Activated CD4-positive, alpha-beta T cell treated with anti-CD3 and anti-CD28 coated beads, Interleukin-2, amount 50 U/mL, for 16 hours (primary cell): ENCODE data around the gene UBAP2L.
"Not testable (repeated sequence)": the region's sequence is repeated elsewhere in the genome, so short reads cannot be mapped to it uniquely, and the experiment has no call there.

Experiments
- DNase-seq: peaks from one replicate; pipeline ENCODE4 v3.0.0-alpha.2; 2020

UBAP2L gene

DNA sequence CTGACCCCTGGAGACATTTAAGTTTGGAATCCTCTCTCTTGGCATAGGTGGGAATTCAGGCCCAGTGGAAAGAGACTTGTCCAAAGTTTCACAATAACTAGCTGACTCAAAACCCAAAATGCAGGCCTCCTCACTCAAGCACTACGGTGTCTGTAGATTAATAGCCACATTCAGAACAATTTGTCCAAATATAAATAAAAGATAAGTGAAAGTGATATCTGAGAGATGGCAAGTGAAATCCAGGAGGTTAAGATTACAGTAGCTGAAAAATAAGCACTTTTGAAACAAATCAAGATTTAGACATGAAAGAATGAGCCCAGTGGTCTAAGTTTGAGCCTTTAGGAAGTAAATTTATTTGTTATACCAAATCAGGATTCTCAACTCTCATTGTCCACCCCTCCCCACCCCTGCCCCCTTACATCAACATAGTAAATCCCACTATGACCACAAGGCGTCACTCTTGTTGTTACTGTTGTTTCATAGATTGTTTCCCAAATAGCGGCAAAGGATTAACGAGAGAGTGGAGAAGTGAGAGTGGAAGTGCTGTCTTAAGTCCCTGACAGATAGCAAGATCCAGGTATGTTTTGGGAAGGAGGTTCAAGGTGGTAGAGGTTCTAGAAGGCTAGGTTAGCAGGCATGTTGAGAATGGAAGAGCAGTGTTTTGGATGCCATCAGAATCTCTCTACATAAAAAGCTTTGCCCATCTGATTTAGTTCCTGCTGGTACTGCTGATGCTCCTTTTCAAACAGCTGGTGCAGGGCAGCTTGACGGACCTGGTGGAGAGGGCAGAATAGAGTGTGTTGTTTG lies 21.8 kb upstream of the UBAP2L start:
- peak; percentile 48 for DNase-seq

DNA sequence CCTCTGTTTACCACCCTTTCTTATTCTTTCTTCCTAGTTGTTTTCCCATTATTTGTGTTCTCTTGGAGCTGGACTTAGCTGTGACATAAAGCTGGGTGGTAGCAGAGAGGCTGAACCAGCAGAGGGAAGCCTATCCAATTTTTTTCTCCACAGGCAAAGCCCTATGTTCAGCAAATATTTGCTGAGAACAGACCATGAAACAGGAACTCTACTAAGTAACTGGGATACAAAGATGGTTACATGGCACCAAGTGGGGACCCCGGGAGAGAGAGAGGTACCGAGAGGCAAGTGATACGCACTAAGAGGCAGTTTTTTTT lies 21.2 kb upstream of the UBAP2L start:
- DNase-seq: no peak

DNA sequence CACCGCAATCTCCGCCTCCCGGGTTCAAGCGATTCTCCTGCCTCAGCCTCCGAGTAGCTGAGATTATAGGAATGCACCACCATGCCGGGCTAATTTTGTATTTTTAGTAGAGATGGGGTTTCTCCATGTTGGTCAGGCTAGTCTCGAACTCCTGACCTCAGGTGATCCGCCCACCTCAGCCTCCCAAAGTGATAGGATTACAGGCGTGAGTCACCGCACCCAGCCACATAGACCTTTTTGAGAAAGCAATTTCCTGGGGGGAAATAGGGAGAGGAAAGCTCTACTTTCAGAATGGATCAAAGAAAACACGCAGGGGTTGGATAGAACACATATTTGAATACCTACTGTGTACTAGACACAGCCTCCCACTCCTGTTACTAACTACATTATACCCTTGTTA lies 15.0 kb upstream of the UBAP2L start:
- DNase-seq: not testable (repeated sequence)

DNA sequence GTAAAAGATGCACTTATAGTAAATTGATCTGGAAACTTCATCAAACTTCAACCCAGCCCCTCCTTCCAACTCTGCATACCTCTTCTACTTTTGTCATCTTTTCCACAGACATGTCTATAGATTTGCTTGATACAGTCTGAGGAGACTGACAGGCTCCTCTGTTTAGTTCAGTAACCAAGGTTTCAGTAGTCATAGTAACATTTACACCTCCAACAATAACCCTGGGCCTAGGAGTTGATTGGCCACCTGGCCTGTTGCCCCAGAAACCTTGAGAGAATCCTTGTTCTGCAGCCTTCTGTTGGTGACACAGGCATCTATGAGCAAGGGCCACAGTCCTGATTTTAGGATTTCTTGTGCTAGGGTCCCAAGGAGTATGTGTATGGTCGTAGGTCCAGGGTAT lies 14.6 kb upstream of the UBAP2L start, which contains the start of gene CFAP141:
Gene CFAP141 (minus strand): TSS at position 138 of the 400 bp plus-strand sequence. CDS start 26 bp downstream, at position 112.
- peak; percentile 47 for DNase-seq

DNA sequence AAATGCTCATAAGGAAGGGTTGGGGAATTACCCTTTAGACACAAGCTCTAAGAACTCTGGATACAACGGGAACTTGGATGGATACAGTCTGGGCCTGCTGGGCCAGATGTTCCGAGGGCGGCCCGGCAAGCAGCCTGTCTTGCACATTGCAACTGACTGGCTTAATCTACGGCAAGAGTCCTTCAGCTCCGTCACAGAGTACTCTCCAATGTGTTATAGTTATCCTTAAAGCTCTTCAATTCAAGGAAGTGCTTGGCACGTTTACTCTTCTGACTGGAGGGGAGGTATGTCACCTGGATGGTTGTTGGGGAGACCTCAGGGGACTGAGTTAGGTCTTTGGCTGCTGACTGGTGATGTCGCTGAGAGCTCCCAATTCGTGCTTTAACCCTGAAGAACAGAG lies 13.5 kb upstream of the UBAP2L start:
- no peak for DNase-seq

DNA sequence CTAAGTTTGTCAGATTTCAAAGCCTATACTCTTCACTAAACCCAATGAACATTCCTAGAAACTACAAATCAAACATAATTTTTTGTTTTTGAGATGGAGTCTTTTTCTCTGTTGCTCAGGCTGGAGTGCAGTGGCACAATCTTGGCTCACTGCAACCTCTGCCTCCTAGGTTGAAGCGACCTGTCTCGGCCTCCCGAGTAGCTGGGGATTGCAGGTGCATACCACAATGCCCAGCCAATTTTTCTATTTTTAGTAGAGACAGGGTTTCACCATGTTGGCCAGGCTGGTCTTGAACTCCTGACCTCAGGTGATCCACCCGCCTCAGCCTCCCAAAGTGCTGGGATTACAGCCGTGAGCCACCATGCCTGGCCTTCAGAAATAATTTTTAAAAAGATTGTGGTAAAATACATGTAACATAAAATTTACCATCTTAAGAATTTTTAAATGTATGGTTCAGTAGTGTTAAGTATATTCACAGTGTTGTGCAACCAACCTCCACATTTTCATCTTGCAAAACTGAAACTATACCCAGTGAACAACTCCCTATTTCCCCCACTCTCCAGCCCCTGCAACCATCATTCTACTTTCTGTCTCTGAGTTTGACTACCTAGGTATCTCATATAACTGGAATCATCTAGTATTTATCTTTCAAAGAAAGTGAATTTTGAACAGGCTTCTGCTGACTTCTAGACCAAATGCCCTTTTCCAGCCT lies 11.9 kb upstream of the UBAP2L start:
- no peak for DNase-seq

DNA sequence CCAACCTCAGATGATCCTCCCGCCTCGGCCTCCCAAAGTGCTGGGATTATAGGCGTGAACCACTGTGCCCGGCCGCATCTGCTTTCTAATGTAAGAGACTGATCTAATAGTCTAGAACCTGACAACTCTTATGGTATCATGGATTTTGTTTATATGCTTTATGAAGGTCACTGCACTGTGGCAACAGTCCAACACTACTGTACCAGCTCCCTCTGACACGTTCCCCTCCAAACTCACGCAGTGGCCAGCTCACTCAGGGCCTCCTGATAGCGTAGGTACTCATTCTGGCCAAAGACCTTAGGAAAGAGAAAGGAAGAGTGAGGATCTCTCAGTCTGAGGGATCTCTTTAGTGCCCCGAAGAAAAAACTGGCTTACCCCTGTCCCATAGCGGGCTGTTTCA lies 8.7 kb upstream of the UBAP2L start:
- DNase-seq: no peak

DNA sequence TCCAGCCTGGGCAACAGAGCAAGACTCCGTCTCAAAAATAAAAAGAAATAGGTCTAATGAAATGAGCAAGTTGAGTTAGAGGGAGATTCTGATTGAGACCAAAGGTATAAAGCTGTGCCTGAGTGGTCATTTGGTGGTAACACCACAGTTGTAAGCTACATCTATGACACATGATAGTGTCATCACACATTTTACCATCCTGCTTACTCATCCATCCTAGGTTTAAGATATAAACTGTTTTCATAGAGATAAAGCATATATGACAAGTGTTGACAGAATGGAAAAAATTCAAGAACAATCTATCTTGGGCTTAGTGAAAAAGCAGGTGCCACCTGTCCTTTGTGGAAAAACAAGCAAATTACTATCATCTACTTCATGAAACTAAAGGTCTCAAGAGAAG lies 7.5 kb upstream of the UBAP2L start:
- DNase-seq: peak; percentile 21

DNA sequence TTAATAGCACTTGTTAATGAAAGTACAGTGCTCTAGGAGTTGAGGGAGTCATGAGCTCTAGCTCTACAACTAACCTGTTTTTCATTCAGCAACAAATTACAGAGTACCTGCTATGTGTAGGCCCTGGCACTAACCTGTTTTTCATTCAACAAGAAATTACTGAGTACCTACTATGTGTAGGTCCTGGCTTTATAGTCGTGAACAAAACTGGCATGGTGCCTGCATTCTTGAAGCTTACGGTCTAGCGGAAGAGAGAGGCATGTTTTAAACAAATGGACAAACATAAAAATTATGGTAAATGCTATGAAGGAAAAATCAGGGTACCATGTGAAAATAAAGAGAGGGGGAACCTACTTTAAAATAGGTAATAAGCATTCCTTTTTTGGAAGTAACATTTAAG lies 2.2 kb upstream of the UBAP2L start:
- no peak for DNase-seq

DNA sequence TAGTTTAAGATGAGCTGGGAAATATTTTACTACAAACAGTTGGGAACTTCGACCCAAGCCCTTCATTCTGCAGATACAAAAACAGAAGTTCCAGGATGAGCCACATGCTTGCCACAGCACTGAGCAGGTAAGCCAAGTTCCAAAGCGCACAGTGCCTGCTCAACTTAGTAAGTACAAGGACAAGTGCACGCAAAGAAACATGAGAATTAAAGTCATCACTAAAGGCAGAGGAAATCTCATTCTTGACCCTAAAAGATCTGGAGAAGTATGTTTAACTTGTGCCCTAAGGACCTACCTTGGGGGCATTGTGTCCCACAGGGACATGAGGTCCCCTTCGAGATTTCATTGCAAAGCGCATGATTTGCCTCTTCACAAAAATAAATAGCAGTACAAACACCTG lies 1.2 kb upstream of the UBAP2L start:
- DNase-seq: peak; percentile 14

DNA sequence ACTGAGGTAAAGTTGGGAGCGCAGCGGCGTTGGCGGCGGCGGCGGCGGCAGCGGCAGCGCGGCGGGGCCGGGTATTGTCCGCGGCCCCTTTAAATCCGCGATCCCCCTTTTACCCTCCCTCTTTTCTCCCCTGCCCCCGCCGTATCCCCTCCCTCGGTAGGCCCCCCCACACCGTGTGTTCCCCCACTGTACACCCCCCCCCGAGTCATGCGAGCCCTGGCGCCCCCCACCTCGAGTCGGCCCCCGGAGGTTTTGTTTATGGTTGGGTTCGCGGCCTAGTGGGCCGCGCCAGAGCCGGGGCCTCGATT lies 169 bp downstream of the UBAP2L start:
- DNase-seq: no peak

DNA sequence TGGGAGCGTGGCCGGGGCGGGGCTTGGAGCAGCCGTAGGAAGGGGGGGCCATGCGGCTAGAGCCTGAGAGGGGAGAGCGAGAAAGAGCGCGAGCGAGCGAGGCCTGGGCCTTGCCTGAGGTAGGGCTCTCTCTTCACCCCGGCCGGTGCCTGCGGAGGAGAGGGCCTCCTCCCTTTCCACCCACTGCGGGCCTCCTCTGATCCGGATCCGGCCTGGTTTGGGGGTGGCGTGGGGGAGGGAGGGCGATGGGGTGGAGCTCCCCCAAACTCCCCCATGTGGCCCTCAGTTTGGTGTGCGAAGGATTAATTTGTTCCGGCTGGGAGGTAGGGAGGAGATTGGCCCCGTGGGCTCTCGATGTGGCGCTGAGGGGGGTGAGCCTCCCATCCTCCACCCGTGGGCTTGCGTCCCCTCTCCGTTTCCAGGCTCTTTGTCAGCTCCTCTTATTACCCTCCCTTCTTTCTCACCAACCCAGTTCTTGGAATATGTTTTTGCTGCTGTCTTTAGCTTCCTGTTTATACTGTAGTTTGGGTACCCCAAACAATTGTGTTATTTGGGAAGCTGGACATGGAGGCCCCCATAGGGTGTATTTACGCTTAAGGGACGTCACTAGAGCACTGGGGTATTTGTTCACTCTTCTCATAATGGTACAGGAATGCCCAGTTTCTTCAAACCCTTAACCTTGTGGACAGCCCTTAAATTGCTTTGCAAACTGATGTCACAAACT lies 685 bp downstream of the UBAP2L start:
- DNase-seq: peak; percentile 59

DNA sequence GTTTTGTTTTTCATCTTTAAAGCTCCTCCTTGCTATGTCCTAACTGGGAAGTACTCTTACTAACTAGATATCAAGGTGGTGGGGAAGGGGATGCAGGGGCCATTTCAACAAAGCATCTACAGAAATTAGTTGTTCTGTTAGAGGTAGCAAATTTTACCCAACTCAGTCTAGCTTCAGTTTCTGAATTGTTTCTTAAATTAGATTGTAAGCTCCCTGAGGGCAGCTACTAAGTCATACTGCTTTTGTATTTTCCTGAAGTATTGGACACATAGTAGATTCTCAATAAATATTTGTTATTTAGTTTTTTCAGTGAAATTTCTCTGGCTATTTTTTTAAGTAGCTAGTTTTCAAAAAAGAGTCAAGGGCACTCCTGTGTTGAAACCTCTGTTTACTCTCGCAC lies 1.8 kb downstream of the UBAP2L start:
- DNase-seq: no peak

DNA sequence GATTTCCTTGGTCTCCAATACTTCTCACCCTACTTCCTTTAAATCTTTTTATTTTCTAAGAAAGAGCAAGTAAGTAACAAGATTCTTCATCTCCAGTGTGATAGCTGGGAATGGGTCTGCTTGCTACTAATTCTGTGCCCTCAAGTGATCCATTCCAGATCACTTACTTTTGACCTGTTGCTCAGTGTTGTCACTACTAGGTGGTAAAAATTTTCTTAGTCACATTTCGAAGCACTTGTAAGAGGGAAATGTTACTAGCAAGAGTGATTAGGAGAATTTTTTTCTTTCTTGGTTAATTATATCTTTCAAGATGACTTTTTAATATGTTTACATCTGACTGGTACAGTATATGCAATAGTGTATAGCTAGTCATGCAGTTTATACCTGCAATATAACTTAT lies 2.2 kb downstream of the UBAP2L start:
- DNase-seq: no peak

DNA sequence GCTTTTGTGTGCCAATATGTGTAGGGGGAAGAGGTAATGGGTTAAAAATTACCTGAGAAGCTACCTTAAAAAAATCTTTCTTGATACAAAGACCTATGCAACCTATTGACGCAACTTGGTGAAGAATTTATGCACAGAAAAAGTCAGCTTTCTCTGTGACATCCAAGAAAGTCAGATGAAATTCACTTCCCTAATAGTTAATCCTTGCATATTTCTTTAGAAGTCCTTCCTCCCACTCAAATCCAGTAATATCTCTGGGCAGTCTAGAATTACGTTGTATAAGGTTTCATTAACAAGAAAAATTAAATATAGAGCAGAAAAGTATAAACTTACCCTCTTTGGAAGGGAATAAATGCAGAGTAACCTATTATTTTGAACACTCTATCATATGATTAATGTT lies 2.9 kb downstream of the UBAP2L start:
- no peak for DNase-seq

DNA sequence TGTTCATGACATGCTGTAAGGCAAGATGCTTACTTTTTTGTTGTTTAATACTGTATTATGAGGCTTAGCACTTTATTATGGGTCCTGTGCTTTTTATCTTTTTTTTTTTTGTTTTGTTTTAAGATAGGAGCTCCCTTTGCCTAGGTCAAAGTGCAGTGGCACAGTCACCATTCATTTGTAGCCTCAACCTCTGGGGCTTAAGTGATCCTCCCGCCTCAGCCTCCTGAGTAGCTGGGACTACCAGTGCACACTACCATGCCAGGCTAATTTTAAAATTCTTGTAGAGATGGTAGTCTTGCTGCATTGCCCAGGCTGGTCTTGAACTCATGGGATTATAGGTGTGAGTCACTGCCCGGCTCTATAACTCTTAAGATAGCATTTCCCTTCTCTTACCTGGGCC lies 4.6 kb downstream of the UBAP2L start:
- no peak for DNase-seq

DNA sequence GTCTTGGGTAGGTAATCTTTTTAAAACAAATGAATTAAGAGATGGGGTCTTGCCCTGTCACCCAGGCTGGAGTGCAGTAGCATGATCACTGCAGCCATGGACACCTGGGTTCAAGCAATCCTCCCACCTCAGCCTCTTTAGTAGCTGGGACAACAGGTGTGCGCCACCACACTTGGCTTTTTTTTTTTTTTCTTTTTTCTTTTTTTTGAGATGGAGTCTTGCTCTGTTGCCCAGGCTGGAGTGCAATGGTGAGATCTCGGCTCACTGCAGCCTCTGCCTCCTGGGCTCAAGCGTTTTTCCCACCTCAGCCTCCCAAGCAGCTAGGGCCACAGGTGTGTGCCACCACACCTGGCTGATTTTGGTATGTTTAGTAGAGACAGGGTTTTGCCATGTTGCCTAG lies 10.4 kb downstream of the UBAP2L start:
- not testable (repeated sequence) for DNase-seq

DNA sequence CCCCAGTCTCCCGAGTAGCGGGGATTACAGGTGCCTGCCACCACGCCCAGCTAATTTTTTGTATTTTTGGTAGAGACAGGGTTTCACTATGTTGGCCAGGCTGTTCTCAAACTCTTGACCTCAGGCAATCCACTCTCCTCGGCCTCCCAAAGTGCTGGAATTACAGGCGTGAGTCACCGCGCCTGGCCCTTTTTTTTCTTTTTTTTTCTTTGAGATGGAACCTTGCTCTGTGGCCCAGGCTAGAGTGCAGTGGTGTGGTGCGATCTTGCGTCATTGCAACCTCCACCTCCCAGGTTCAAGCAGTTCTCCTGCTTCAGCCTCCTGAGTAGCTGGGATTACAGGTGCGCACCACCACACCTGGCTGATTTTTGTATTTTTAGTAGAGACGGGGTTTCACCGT lies 12.4 kb downstream of the UBAP2L start:
- DNase-seq: not testable (repeated sequence)

DNA sequence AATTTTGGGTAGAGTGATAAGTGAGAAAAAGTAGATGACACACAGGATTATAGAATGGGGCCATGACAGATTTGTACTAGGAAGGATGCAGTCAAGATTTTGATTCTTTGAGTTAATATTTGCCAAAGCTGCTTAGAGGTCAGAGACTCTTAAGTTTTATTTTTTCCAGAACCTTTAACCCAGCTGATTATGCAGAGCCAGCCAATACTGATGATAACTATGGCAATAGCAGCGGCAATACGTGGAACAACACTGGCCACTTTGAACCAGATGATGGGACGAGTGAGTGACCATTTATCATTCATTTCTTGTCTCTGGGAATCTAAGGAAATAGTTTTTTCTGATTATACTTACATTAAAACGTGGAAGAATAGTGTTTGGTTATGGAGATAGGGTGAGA lies 16.1 kb downstream of the UBAP2L start:
- no peak for DNase-seq

DNA sequence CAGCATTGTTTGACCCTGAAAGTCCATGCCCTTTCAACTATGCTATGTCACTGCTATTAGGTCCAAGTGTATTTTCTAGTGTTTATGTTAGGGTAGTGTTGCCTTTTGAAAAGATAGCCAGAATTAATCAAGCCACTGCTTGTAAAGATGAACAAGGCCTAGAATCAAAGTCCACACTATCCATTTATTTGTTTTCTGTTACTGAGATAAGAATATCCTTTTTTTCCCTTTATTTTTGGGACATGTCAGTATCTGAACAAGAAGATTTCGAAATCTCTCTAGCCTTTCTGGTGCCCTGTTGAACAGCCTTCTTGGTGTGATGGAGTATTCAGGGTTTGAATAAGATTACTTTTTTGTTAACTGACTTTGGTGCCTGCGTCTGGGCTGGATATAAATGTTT lies 16.7 kb downstream of the UBAP2L start:
- DNase-seq: no peak

DNA sequence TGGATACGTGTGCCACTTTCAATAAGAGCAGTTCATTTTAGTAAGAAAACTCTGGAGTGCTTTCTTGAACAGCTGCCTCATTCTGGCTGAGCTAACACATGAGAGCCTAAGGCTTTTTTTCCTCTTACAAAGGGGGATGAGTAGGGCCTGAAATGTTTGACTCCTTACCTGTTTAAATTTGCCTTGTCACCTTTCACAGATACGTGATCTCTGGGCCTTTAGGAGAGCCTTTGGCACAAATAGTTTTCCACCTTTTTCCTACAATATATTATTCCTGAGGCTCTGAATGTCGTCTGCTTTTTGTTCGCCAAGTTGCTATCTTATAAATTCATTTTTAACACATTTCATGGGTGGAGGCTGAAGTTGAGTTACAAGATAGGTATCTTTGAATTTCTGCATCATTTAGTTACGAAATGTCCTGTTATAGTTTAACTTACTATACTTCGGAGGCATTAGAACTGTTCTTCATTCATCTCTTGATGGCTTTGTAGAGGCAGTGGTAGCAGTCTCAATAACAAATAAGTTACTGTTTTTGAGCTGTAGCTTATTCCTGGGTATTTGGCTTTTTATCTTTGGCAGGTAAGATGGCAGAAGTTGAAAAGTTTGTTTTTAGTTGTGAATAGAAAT lies 17.2 kb downstream of the UBAP2L start:
- no peak for DNase-seq

DNA sequence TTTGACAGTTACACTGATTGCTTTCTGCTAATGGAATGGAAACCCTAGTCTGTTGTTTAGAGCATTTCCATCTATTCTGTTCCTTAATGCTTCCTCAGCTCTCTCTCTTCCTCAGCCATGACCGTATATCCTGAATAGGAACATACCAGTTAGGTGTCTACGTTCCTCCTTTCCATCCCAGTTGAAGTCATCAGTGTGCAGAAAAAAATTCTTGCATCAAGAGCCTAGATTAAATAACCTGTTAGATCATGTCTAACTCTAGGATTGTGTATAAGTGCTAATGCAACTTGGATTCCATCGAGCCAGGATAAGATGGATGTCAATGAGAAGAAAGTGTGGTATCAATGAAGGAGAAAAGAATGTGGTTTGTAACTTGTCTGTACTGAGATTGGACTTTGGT lies 18.7 kb downstream of the UBAP2L start:
- no peak for DNase-seq

DNA sequence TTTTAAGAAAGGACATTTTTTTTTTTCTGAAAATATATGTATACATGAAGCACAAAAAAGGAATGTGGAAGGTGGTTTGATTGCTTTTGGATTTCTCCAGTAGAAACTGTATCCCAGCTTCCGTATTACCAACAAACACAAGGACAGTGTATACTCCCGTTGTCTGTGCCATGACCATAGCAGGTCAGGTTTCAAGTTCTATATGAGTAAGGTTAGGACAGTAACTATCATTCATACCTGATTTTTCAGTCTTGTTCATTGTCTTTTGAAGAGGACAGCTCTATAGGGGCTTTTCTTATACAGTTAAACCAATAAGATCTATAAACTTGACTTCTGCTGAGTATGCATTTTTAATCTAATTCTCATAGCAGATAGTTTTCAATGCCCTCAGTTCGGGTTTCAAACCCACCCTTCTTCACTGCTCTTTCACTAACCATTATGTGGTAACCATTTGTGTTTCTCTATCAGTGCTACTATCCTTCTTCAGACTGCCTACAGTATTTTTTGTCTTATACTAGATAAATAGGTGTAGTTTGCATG lies 19.6 kb downstream of the UBAP2L start:
- DNase-seq: no peak
